A673 (cell line): Measurements from ENCODE around the gene CD276. TPM values are rescaled to one million over a fixed set of nuclear protein-coding genes. Genes with fewer than 3 reads are reported as not detected.
"Not testable (repeated sequence)": the region's sequence is repeated elsewhere in the genome, so short reads cannot be mapped to it uniquely, and the experiment has no call there.

Source experiments
- BruUV-seq: library from RNA; stranded (reverse); fragments of 400-500 nt; replicated peaks from 2 replicates; lab custom pipeline; 2021; lab: Mats Ljungman, UMichigan
- CTCF ChIA-PET: fragments of 300-600 bp; sonication (Branson Sonifier 250); formaldehyde crosslinking; loops from one replicate; lab custom pipeline; 2022; ENCODE audit warnings: antibody characterized with exemption; lab: Charles Lee
- POLR2A ChIA-PET: fragments of 300-600 bp; sonication (Branson Sonifier 250); formaldehyde crosslinking; loops from one replicate; lab custom pipeline; 2022; ENCODE audit warnings: antibody characterized with exemption; ENCODE audit not compliant: low non-redundant PET; lab: Charles Lee
- DNase-seq: peaks from one replicate; pipeline ENCODE4 v3.0.0-alpha.2; 2015; ENCODE audit warnings: low spot score
- H3K27ac ChIP-seq: fragments of 200-600 bp; sonication (generic); 2 replicates; pipeline ENCODE4 v1.5.1; 2016; ENCODE audit warnings: mixed run types, low read depth, mild to moderate bottlenecking, mixed read lengths, antibody characterized with exemption, low read length; ENCODE audit not compliant: poor library complexity, severe bottlenecking
- H3K27me3 ChIP-seq: fragments of 200-600 bp; sonication (generic); replicated peaks from 2 replicates; pipeline ENCODE4 v1.6.1; 2017; ENCODE audit warnings: mixed run types, low read depth, mild to moderate bottlenecking, mixed read lengths, antibody characterized with exemption, low read length; ENCODE audit not compliant: insufficient read depth, poor library complexity
- H3K36me3 ChIP-seq: fragments of 200-600 bp; sonication (generic); 2 replicates; pipeline ENCODE4 v1.6.1; 2016; ENCODE audit warnings: mixed run types, mild to moderate bottlenecking, mixed read lengths, antibody characterized with exemption, low read length; ENCODE audit not compliant: insufficient read depth, poor library complexity, severe bottlenecking
- H3K4me1 ChIP-seq: fragments of 200-600 bp; sonication (generic); 2 replicates; pipeline ENCODE4 v1.6.1; 2017; ENCODE audit warnings: mixed run types, mild to moderate bottlenecking, mixed read lengths, antibody characterized with exemption, low read length; ENCODE audit not compliant: insufficient read depth, poor library complexity, severe bottlenecking
- H3K4me3 ChIP-seq: fragments of 200-600 bp; sonication (generic); 2 replicates; pipeline ENCODE4 v1.5.1; 2016; ENCODE audit warnings: low read depth, mixed run types, mild to moderate bottlenecking, mixed read lengths, low read length; ENCODE audit not compliant: poor library complexity, severe bottlenecking
- H3K9me3 ChIP-seq: fragments of 200-600 bp; sonication (generic); 2 replicates; pipeline ENCODE4 v1.6.1; 2016; ENCODE audit warnings: mixed run types, low read depth, mild to moderate bottlenecking, mixed read lengths, antibody characterized with exemption, low read length; ENCODE audit not compliant: poor library complexity, severe bottlenecking
- EZH2 ChIP-seq: fragments of 200-600 bp; sonication (generic); IDR thresholded peaks from 2 replicates; pipeline ENCODE4 v1.6.1; 2017; ENCODE audit warnings: borderline replicate concordance, low read depth, mild to moderate bottlenecking, mixed read lengths, antibody characterized with exemption, low read length; ENCODE audit not compliant: poor library complexity, severe bottlenecking
- intact Hi-C: fragments of 100-400 bp; cut with micrococcal nuclease; formaldehyde crosslinking; loops from one replicate; pipeline ENCODE4 v1.10.0; 2022; ENCODE audit not compliant: unreplicated experiment
- total RNA-seq: library from RNA; stranded (reverse); gene quantifications from 2 replicates; pipeline ENCODE4 v1.2.3, GENCODE V29; 2021
- TF ChIP-seq, protein P1 (sequence below): fragments of 300-800, 200-600 bp; sonication (generic); conservative IDR thresholded peaks from 2 replicates; pipeline ENCODE4 v1.5.1; 2017; ENCODE audit warnings: low read depth, mild to moderate bottlenecking, antibody characterized with exemption, low read length, moderate library complexity, mixed read lengths

CD276 gene
- total RNA-seq, 1 experiment from 2014 or later, result 71.4 TPM

DNA sequence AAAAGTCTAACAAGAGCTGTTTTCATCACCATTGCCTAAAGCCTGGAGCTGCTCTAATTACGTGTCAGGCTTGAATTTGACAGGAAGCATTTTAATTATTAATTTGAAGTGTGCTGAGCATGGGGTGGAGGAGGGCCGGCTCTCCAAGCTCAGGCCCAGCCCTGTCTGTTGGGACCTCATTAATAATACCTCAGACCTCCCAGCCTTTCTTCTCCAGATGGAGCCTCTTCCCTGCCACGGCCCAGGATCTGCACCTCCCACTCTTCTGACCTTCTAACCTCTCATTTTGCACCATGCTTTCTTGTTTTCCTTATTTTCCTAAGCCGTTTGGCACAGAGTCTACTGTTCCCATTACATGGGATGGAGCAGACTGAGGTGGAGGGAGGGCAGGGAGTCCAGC lies 39.0 kb downstream of the CD276 start:
- Histone ChIP-seq H3K9me3 (no peaks in the 10 kb centered on the region), H3K4me3 (no peak overlapping the region), H3K36me3 (no peaks in the 10 kb centered on the region), H3K4me1 (peaks cover 5% of the 10 kb centered on the region), H3K27ac (no peak overlapping the region), H3K27me3 (no peaks in the 10 kb centered on the region)
- ChIA-PET CTCF (no interaction called here), POLR2A (no interaction called here)
- intact Hi-C loops, result no loop called here
- BruUV-seq, result no TSS peak
- TF ChIP-seq, protein P1, sequence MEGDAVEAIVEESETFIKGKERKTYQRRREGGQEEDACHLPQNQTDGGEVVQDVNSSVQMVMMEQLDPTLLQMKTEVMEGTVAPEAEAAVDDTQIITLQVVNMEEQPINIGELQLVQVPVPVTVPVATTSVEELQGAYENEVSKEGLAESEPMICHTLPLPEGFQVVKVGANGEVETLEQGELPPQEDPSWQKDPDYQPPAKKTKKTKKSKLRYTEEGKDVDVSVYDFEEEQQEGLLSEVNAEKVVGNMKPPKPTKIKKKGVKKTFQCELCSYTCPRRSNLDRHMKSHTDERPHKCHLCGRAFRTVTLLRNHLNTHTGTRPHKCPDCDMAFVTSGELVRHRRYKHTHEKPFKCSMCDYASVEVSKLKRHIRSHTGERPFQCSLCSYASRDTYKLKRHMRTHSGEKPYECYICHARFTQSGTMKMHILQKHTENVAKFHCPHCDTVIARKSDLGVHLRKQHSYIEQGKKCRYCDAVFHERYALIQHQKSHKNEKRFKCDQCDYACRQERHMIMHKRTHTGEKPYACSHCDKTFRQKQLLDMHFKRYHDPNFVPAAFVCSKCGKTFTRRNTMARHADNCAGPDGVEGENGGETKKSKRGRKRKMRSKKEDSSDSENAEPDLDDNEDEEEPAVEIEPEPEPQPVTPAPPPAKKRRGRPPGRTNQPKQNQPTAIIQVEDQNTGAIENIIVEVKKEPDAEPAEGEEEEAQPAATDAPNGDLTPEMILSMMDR, result no peak
- TF ChIP-seq EZH2, result no peak
- DNase-seq, result no peak

DNA sequence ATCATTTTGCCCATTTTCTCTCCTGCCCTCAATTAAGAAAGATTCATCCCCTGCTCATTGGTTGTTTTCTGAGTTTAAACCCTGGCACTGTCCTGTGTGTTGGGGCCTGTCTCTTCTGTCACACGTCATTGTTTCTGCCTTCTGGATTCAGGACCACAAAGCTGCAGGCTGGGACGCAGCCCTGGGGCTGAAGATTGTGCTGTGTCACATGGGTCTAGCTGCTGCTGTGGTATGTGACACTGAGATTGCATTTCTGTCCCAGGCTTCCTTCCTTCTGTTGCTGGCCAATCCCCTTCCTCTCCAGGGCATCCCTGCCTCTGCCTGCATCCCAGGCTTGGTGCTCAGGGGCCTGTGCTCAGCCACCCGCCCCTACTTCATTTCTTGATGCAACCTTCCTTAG lies 40.0 kb downstream of the CD276 start:
- TF ChIP-seq, protein P1, result no peak
- TF ChIP-seq EZH2, result no peak
- no peak for DNase-seq
- H3K36me3 ChIP-seq, result no peaks in the 10 kb centered on the region
- H3K27ac ChIP-seq, result no peak overlapping the region
- H3K9me3 ChIP-seq, result no peaks in the 10 kb centered on the region
- H3K4me1 ChIP-seq, result peaks cover under 1% of the 10 kb centered on the region
- ChIA-PET POLR2A (no interaction called here), CTCF (no interaction called here)
- BruUV-seq, result no TSS peak
- H3K27me3 ChIP-seq, result no peaks in the 10 kb centered on the region
- intact Hi-C loops, result no loop called here
- H3K4me3 ChIP-seq, result no peak overlapping the region

DNA sequence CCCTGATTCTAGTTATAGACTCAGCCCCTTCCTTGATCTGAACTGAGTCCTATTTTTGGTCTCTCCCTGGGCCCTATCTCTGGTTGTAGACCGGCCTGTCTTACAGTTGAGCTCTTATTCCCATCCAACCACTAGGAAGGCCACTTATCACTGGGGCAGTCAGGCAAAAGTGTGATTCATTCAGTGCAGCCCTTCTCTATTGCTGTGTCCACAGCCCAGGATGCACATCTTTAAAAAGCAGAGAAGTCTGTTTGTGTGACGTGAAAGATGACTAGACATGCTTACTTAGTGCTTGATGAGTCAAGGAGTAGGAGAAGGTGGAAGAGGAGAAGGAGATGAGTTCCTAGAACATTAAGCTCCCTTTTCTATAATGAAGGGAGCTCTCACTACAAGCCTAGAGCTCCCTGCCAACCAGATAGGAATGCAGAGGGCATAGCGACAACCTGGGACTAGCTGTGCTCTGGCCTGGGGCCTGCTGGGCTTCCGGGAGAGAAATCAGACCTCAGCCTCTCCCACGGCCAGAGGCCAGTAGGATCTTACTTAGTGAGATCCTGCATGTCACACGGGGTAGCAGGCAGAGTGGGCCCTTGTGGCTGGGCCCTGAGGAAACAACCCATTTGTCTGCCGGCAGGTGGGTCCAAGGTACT lies 43.3 kb downstream of the CD276 start:
- Histone ChIP-seq H3K4me1 (no peaks in the 10 kb centered on the region), H3K27me3 (no peaks in the 10 kb centered on the region), H3K36me3 (no peaks in the 10 kb centered on the region), H3K4me3 (no peak overlapping the region), H3K27ac (no peak overlapping the region), H3K9me3 (no peaks in the 10 kb centered on the region)
- TF ChIP-seq, protein P1, result no peak
- TF ChIP-seq EZH2, result no peak
- BruUV-seq, result no TSS peak
- no peak for DNase-seq
- intact Hi-C loops, result no loop called here
- POLR2A ChIA-PET, result no interaction called here
- CTCF ChIA-PET, result interaction anchor here (0.5 kb wide), 1 partner anchor 54 kb away, joined by 5 read pairs; no protein-coding TSS in a partner anchor

DNA sequence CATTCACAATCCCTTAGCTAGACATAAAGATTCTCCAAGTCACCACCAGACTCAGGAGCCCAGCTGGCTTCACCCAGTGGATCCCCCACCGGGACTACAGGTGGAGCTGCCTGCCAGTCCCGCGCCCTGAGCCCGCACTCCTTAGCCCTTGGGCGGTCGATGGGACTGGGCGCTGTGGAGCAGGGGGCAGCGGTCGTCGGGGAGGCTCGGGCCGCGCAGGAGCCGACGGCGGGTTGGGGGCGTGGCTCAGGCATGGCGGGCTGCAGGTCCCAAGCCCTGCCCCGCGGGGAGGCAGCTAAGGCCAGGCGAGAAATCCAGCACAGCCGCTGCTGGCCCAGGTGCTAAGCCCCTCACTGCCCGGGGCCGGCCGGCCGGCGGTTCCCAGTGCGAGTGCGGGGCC lies 47.9 kb downstream of the CD276 start:
- intact Hi-C loops, H3K27me3 ChIP-seq, DNase-seq, BruUV-seq, H3K4me3 ChIP-seq, POLR2A ChIA-PET, H3K9me3 ChIP-seq, H3K4me1 ChIP-seq, H3K36me3 ChIP-seq, H3K27ac ChIP-seq: not testable (repeated sequence)
- CTCF ChIA-PET, result interaction anchor here (0.6 kb wide), 1 partner anchor 31 kb away, joined by 11 read pairs; no protein-coding TSS in a partner anchor
